ENCODE data around the gene TRIM13. TPM values are rescaled to one million over a fixed set of nuclear protein-coding genes. Genes with fewer than 3 reads are reported as not detected.
A peak's percentile ranks its signal among the peaks of the same experiment; 100 is the strongest.

The TRIM13 gene
- total RNA-seq, 2 donors from 2014 or later: 24.4 to 52.4 TPM

DNA sequence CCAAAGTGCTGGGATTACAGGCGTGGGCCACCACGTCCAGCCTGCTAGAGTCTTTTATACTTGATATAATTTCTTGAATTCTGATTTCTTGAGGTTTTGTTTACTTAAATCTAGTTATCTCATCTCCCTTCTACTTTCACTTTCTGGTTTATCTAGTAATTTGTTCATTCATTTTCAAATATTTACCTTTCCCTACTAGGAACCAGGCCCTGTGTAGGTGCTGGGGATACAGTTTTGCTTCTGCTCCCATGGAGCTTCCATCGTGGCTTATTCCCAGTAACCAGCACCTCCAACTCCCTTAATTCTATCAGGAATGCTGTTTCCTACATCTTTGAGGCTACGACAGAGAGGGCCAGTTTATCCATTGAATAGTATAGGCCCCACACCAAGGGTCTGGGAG, 24.1 kb upstream of the TRIM13 start:
- DNase-seq (ENCODE audit: low spot score): no peak
- TF ChIP-seq POLR2A (IDR thresholded peaks at IDR 0.05) (no peak), POLR2AphosphoS5 (IDR thresholded peaks at IDR 0.05) (no peak)
- TF ChIP-seq, protein P1, sequence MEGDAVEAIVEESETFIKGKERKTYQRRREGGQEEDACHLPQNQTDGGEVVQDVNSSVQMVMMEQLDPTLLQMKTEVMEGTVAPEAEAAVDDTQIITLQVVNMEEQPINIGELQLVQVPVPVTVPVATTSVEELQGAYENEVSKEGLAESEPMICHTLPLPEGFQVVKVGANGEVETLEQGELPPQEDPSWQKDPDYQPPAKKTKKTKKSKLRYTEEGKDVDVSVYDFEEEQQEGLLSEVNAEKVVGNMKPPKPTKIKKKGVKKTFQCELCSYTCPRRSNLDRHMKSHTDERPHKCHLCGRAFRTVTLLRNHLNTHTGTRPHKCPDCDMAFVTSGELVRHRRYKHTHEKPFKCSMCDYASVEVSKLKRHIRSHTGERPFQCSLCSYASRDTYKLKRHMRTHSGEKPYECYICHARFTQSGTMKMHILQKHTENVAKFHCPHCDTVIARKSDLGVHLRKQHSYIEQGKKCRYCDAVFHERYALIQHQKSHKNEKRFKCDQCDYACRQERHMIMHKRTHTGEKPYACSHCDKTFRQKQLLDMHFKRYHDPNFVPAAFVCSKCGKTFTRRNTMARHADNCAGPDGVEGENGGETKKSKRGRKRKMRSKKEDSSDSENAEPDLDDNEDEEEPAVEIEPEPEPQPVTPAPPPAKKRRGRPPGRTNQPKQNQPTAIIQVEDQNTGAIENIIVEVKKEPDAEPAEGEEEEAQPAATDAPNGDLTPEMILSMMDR (IDR thresholded peaks at IDR 0.05): no peak
- intact Hi-C loops (cut with DNase I): loop anchor here (10.0 kb wide), 1 partner anchor 1092 kb away; no protein-coding TSS in a partner anchor
- Histone ChIP-seq H3K4me1 (replicated peaks) (no peaks in the 10 kb centered on the region), H3K27me3 (replicated peaks; ENCODE audit: insufficient read depth) (no peaks in the 10 kb centered on the region), H3K36me3 (no peaks in the 10 kb centered on the region), H3K27ac (peak overlapping the region; percentile 10 to 25), H3K9me3 (no peaks in the 10 kb centered on the region), H3K4me3 (no peak overlapping the region)
- WGBS: 83% methylated on average over 4 of the region's 4 CpGs

DNA sequence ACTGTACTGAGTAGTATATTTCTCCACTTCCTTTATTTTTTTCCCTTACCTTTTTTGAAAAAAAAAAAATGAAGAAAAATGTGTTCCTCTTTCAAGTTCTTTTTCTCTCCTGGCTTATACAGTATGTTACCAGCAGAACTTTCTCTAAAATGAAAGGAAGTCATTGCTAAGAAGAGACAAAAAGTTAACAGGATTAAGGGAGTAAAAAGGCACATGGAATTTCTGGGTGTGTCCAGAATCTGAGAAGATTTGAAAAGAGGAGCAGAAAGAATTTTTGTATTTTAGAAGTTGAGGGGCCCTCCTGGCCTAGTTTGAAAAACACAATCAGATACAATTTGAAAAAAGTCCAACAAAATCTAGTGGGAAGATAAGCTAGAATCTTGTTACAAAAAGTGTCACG, 21.0 kb upstream of the TRIM13 start:
- intact Hi-C loops (cut with DNase I): loop anchor here (5.0 to 10.0 kb wide), 3 partner anchors 556 to 1089 kb away; no protein-coding TSS in a partner anchor
- DNase-seq (ENCODE audit: low spot score): no peak
- H3K9me3 ChIP-seq: no peaks in the 10 kb centered on the region
- H3K4me1 ChIP-seq (replicated peaks): no peaks in the 10 kb centered on the region
- peak overlapping the region in 1 of 2 donors; percentile 38 for H3K27ac ChIP-seq
- H3K4me3 ChIP-seq: no peak overlapping the region
- no peaks in the 10 kb centered on the region for H3K27me3 ChIP-seq (replicated peaks; ENCODE audit: insufficient read depth)
- TF ChIP-seq POLR2AphosphoS5 (IDR thresholded peaks at IDR 0.05): no peak
- TF ChIP-seq, protein P1 (IDR thresholded peaks at IDR 0.05): no peak
- TF ChIP-seq POLR2A (IDR thresholded peaks at IDR 0.05): no peak
- 90% methylated on average over 1 of the region's 1 CpG for WGBS
- H3K36me3 ChIP-seq: no peaks in the 10 kb centered on the region

DNA sequence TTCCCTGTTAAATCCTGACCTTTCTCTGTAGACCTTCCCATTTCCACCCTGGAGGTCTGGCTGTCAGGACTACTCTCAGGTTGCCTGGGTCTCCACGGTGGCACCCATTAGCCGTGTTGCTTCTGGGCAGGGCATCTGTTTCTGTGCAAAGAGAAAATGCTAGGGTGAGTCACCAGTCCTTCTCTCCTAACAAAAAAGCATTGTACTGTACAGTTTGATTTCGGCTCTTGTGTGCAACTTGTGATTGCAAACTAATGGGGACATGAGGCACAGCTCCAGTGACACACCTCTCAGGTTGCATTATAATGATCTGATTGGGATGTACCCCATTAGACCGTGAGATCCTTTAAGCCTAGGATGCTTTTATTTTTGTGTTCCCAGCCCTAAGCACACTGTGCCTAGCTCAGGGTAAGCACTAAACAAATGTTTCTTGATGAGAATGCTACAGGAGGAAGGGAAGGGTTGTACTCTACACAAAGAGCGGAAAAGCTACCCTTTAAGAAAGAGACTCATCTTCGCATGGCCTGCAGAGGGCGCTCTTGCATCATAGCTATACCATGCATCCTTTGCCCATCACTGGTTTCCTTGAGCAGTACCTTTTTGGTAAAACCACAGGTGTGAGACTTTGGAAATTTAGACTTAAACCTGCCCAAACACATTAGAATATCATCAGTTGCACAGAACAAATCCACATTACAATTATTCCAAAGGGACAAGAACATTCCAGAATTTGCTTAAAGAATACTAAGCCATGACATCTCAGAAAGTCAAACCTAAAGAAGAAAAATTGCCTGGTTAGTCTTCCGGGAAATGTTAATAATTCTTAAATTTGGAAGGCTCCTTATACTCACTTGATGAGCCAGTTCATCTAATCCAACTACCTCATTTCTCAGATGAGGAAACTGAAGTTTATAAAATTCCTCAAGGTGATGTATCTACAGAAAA, 20.3 kb upstream of the TRIM13 start:
- H3K27me3 ChIP-seq (replicated peaks; ENCODE audit: insufficient read depth): no peaks in the 10 kb centered on the region
- no peaks in the 10 kb centered on the region for H3K9me3 ChIP-seq
- H3K4me3 ChIP-seq: no peak overlapping the region
- H3K27ac ChIP-seq: peak overlapping the region in 1 of 2 donors; percentile 38
- DNase-seq (ENCODE audit: low spot score): peak; percentile 63
- WGBS: 43% methylated on average over 8 of the region's 8 CpGs
- TF ChIP-seq, protein P1 (IDR thresholded peaks at IDR 0.05): peak; percentile 65 to 91 (median 85)
- no peak for TF ChIP-seq POLR2A (IDR thresholded peaks at IDR 0.05)
- peak; percentile 63 for TF ChIP-seq POLR2AphosphoS5 (IDR thresholded peaks at IDR 0.05)
- H3K4me1 ChIP-seq (replicated peaks): no peaks in the 10 kb centered on the region
- H3K36me3 ChIP-seq: no peaks in the 10 kb centered on the region
- intact Hi-C loops (cut with DNase I): loop anchor here (5.0 to 10.0 kb wide), 3 partner anchors 556 to 1088 kb away; no protein-coding TSS in a partner anchor

DNA sequence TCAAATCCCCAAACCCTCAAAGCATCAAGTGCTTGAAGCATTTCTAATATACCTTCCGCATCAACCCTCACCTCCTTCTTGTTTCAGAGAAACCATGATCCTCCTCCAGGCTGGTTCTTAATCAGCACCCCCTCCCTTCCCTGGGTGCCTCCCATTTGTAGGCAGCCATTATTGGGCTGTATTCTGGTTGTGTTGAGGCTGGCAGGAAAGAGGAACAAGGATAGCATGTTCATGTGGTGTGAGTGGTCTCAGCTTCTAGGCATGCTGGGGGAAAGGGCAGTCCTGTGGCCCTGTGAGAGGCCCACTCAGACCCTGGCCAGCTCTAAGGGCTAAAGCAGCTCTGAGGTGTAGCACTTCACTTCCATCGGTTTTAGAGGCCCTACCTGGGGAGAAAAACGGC, 18.9 kb upstream of the TRIM13 start:
- Histone ChIP-seq H3K4me3 (no peak overlapping the region), H3K4me1 (replicated peaks) (no peaks in the 10 kb centered on the region), H3K9me3 (no peaks in the 10 kb centered on the region), H3K27ac (no peak overlapping the region), H3K27me3 (replicated peaks; ENCODE audit: insufficient read depth) (no peaks in the 10 kb centered on the region), H3K36me3 (no peaks in the 10 kb centered on the region)
- 84% methylated on average over 3 of the region's 3 CpGs for WGBS
- no peak for TF ChIP-seq POLR2AphosphoS5 (IDR thresholded peaks at IDR 0.05)
- no peak for TF ChIP-seq POLR2A (IDR thresholded peaks at IDR 0.05)
- TF ChIP-seq, protein P1 (IDR thresholded peaks at IDR 0.05): no peak
- DNase-seq (ENCODE audit: low spot score): no peak
- intact Hi-C loops (cut with DNase I): loop anchor here (5.0 to 10.0 kb wide), 3 partner anchors 554 to 1087 kb away; no protein-coding TSS in a partner anchor
